ENCODE results near the gene ENTPD6.
A peak's percentile ranks its signal among the peaks of the same experiment; 100 is the strongest.
"Not testable (repeated sequence)": the region's sequence is repeated elsewhere in the genome, so short reads cannot be mapped to it uniquely, and the experiment has no call there.

ENTPD6 gene

DNA sequence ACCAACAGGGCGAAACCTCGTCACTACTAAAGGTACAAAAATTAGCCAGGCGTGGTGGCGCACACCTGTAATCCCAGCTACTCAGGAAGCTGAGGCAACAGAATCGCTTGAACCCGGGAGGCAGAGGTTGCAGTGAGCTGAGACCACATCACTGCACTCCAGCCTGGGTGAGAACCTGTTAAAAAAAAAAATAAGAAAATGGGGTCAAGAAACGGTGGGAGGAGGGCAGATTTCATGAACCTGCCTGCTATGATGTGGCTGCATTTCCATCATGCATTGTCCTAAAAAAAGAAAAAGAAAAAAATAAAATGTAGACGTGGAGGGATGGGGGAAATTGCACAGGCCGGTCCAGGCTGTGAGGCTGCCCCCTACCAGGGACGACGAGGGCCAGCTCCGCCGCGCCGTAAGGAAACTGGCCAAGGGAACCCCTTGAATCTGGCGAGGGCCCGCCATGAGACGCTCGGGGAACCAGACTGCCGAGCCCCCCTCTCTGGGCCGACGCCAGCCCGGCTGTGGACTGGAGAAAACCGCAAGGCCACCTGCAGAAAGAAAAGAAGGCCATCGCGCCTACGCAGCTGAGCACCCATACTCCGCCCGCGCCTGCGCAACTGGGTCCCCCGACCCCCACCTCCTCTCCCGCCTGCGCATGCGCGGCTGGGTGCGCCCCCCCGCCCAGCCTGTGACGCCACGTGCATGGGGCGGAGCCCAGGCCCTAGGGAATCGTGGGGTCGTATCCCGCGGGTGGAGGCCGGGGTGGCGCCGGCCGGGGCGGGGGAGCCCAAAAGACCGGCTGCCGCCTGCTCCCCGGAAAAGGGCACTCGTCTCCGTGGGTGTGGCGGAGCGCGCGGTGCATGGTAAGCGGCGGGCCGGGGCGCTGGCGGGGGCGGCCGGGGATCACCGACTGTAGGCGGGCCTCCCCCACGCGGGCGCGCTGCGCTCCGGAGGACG, at the start of gene ENTPD6:
Gene ENTPD6 (plus strand): TSS at position 699 of the 948 bp plus-strand sequence. CDS start 10,825 bp downstream, outside the sequence.
- DNase-seq (ENCODE audit: low read depth, low spot score): peak; percentile 78

DNA sequence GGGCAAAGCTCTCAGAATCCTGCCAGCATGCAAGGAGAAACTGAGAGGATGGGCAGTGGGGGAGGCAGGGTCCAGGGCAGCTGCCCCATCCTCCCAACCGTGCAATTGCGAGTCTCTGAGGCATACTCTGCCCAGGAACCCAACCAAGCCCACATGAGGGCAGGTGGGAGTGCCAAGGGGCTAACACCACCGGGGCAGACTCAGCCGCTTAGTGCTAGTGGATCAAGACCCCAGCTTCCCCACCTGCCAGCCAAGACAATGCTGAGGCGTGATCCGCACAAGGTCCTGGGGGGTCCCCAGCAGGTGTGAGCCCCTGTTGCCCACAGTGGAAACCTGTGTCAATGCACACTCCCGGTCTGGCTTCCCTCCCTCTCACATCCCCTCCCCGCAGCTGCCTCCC, 48.5 kb upstream of the ENTPD6 start:
- no peak for DNase-seq (ENCODE audit: low read depth, low spot score)

DNA sequence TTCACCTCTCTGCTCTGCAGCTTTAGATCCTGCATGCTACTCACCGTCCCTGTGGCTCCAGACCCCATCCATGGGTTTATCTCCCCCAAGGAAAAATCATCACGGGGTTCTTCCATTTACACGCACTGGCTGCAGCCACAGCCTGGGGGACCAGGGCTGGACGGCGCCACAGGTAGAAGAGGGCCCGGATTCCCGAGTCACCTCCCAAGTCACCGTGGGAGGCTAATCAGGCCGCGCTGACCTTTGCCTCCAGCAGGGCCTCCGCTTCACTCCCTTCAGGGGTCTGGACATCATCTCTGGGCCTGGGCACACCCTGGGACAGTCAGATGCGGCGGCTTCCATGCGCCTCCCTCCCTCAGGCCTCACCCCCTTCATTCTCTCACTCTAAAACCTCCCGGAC, 47.8 kb upstream of the ENTPD6 start:
- peak; percentile 13 for DNase-seq (ENCODE audit: low read depth, low spot score)

DNA sequence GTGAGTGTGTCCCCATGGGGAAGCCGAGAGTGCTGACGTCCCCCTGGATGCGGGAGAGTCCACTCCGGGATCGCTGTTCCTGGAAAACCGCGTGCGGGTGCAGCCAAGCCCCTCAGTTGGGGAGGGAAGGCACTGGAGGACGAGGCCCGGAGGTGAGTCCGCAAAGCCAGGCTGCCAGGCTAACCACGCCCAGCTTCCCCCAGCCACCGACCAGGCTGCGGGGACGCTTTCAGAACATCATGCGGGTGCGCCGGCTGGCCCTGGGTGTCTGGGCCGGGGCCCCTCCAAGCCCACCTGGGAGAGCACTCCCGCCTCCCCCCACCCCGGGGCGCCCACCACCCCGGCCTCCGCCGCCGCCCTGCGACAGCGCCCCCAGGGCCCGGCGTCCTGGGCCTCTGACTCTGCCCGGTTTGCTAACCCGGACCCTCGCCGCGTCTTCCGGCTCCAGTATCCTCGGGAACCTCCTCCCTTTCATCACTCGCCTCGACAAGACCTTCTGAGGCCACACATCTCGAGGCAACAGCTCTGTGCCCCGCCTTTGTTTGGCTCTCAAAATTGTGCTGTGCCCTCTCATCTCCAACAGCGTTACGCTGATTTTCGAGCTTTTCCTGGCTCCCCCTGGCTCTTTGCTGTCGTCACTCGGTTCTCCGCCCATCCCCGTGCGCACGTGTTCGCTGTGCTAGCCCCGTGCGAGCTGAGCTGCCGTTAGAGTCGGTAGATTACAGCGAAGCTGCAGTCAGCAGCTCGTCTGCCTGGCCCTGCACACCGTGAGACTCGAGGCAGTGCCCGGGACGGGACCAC, 47.1 kb upstream of the ENTPD6 start:
- DNase-seq (ENCODE audit: low read depth, low spot score): peak; percentile 61

DNA sequence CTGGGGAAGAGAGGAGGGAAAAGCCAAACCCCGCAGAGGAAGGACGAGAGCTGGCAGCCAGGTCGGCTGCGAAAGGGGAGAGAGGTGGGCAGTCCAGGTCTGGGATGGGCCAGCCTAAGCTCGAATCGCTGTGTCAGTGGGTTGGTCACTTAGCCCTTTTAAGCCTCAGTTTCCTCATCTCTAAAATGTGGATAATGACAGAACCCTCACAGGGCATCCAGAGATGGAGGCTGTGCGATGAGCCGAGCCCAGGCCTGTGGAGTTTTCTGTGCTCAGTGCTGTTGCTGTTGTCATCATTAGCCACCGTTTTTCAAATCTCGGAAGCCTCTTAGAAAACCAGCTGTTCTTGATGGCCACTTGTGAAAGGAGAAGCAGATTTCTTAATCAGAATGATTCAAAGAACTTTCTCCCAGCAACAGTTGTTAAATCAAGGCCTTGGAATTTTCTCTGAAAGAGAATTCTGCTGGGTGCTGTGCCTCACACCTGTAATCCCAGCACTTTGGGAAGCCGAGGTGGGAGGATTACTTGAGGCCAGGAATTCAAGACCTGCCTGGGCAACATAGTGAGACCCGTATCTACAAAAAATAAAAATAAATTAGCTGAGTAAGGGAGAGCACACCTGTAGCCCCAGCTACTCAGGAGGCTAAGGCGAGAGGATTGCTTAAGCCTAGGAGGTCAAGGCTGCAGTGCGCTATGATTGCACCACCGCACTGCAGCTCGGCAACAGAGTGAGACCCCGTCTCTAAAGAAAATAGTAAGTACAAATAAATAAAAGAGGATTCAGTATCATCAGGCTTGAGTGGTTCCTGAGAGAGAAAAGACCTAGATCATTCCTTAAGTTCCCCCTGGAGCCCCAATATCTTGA, 46.3 kb upstream of the ENTPD6 start:
- no peak for DNase-seq (ENCODE audit: low read depth, low spot score)

DNA sequence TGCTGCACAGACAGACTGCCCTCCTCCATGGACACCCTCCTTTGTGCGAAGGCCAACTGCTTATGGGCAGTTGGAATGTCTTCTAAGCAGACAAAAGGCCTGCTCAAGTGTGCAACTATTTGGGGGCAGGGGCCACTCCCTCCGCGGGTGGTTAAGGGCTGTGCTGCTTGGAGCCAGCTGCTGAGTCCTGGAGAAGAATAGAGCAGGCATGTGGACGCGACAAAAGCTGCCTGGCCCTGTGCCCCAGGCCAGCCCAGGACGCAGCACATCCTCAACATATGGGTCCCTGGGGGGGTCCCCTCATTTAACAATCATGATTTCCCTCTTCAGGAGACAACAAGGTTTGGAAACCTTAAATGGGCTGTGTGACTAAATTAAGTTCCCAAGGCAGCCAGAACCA, 45.5 kb upstream of the ENTPD6 start:
- DNase-seq (ENCODE audit: low read depth, low spot score): peak; percentile 32

DNA sequence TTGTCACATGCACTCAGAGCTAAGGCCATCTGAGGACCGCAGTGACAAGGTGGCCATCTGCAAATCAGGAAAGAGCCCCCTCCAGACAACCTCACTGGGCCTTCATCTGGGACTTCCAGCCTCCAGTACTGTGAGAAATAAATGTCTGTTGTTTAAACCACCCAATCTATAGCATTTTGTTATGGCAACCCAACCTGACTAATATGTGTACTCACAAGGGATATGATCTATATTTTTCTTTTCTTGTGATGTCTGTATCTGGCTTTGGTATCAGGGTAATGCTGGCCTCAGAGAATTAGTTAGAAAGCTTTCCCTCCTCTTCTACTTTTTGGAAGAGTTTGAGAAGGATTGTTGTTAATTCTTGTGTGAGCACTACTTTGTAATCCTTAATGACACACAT, 37.5 kb upstream of the ENTPD6 start:
- DNase-seq (ENCODE audit: low read depth, low spot score): no peak

DNA sequence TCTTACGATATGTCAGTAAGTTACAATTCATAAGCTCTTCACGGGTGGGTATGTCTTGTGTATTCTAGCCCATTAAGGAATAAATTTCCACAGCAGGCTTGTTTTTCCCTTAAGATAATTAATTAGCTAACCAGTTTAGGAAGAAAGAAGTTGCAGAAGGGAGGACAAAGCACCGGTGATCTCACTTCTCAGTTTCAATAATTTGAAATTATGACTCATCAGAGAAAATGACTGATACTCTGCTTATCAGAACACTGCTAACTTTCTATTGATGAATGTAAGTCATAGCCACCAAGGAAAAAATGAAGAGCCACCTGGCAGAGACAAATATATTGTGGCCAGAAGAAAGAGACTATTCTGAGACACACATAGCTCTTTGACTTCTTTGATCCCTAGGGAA, 35.0 kb upstream of the ENTPD6 start:
- no peak for DNase-seq (ENCODE audit: low read depth, low spot score)

DNA sequence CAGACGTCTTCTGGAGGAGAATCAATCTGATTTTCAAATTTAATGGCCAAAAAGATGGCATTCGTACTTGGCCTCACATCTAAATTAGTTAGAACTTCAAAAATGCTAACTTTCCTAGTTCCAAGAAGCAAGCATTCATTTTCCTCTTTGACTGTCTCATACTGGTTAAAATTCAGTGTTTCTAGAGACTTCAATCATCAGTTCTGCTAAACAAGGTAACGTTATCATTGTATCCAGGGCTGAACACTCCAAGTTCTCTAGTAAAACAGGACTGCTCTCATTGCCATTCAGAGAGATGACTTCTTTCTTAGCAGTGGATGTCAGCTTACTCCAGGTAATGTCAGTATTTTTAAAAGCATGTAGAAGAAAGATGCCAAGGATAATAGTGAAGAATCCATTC, 34.6 kb upstream of the ENTPD6 start:
- no peak for DNase-seq (ENCODE audit: low read depth, low spot score)

DNA sequence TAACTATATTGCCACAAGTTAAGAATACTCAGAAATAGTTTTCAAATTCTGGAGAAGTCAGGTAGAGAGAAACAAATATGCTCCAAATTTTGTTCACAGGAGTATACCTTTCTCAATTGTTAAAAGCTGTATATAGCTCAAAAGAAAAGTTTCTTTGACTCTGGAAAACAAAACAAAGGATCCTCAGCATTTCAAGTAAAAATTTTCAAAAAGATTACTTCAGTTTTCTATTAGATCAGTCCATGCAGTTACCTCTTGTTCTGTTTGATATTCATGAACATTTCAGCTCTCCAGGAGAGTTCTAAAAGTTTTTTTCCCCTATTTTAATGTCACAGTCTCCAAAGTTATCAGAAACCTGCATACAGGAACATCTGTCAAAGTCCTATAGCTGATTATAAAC, 30.4 kb upstream of the ENTPD6 start:
- no peak for DNase-seq (ENCODE audit: low read depth, low spot score)

DNA sequence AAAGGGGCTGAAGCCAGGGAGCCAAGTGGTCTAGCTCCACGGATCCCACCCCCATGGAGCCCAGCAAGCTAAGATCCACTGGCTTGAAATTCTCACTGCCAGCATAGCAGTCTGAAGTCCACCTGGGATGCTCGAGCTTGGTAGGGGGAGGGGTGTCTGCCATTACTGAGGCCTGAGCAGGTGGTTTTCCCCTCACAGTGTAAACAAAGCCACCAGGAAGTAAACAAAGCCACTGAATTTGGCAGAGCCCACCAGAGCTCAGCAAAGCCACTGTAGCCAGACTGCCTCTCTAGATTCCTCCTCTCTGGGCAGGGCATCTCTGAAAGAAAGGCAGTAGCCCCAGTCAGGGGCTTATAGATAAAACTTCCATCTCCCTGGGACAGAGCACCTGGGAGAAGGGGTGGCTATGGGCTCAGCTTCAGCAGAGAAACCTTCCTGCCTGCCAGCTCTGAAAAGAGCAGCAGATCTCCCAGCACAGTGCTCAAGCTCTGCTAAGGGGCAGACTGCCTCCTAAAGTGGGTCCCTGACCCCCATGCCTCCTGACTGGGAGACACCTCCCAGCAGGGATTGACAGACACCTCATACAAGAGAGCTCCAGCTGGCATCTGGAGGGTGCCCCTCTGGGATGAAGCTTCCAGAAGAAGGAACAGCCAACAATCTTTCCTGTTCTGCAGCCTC, 29.3 kb upstream of the ENTPD6 start:
- not testable (repeated sequence) for DNase-seq (ENCODE audit: low read depth, low spot score)

DNA sequence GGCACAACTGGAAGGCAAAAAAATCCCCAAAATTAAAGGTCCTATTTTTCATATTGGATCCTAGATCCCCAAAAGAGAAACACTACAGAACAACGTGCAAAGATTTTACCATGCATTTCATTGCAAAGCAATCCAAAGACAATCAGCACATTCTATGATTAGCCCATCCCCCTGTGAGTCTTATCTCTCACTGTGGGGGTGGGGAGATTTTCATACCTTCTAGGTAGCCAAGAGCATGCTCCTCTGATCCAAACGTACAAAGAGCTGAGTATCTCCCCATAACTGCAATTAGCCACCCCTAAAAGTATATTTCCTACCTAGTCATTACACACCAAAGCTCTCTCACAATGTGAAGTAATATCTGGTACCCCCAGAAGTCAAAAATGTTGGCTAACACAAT, 22.2 kb upstream of the ENTPD6 start:
- no peak for DNase-seq (ENCODE audit: low read depth, low spot score)

DNA sequence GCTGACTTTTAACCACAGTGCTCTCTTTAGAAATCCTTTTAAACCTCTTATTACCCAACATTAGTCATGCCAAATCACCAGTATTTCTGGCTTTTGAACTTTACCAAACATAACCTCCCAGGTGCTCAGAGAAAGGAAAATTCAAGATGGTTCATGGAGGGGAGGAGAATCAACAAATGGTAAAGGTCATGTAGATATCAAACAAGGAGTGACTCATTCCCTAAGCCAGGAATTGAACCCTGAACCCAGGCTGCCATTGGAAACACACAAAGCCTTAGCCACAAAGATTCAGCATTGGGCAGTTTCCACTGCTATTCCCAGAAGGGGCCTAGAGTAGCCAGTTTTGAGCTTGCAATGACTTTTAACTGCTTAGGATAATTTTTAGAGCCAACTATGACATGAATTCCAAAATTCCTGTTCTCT, 21.6 kb upstream of the ENTPD6 start:
- DNase-seq (ENCODE audit: low read depth, low spot score): no peak

DNA sequence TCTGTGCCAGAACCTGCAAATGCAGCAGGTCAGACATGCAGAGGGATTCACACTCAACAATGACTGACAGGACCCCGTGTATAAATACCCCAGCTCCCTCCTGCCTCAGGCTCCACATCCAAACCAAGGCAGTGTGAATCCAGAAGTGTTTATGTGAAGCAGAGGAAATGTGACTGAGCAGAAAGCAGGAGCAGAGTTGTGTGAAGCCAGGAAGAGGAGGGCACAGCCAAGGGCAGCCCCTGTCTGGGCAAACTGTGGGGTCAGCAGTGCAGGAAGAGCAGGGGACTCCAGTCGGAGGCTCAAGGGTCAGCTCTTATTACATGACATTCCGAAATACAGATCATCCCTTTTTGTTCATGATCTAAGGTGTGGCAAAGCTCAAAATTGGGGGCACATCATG, 19.3 kb upstream of the ENTPD6 start:
- DNase-seq (ENCODE audit: low read depth, low spot score): no peak

DNA sequence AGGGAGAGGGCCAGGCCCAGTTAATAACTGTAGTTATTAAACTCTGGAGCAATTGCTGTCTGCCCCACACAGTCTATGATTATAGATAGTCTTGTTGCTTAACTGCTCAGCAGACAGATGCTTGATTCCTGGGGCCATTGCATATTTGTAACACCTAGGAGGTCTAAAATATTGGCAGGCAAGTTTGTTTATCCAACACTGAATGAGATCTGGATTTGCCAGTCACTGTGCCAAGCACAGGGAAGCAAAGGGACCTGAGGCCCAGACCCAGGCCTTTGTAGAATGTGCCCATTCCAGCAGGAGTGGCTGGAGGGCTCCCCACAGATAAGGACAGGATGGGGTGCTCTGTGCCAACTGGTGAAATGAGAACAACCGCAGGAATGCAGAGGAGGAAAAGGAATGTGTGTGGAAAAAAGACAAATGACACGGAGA, 17.6 kb upstream of the ENTPD6 start:
- no peak for DNase-seq (ENCODE audit: low read depth, low spot score)

DNA sequence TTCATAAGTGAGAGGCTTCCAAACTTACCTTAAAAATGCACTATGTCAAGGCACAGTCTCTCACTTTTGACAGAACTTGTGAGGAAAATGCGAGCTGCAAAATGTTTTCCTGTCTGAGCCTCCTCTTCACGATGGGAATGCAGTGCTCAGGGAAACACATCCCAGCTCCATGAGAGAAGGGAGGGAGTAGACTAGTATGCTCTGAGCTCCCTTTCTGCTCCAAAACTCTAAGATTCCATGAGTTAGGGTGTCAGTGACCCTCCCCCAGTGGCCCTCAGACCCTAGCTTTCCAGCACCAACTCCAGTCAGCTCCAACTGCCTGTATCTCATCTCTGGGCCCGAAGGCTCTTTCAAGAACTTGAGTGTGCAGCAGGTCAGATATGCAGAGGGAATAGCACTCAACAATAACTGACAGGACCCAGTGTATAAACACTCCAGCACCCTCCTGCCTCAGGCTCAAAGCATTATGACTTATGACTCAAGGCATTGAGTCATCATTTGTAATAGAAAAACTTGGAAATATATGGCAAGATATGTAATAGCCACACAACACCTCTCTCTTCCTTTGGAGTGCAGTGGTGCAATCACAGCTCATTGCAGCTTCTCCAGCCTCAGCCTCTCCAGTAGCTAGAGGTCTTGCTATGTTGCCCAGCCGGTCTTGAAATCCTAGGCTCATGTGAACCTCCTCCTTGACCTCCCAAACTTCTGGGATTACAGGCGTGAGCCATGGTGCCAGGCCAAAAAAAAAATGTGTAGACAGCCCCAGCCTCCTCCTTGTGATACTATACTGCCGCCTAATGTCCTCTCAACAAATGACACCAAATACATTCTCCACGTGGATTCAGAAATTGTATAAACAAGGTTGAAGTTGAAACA, 16.7 kb upstream of the ENTPD6 start:
- peak; percentile 31 for DNase-seq (ENCODE audit: low read depth, low spot score)

DNA sequence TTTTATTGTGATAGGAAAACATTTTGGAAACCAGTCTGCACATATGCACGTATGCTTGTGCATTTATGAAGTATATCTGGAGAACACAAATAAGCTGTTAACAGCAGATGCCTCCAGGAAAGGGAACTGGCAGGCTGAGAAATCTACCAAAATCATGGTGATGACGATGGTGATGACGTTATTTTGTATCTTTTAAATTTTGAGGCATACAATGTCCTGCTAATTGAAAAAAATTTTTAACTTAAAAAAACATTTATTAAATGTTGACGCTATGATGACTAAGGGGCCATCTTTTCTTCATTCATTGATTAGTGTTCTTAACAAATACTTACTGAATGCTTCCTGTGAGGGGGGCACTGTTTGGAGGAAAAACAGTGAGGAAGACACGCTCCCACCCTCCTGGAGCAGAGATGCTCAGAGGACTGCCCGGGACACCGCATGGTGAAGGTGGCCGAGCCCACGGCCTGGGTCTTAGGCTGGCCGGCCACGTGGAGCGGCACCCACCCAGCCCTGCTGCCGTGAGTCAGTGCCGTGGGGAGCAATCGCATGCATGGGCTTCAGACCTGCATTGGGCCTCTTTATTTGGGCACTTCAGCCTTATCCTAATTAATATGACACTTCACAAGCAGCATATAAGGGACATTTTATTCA, 15.9 kb upstream of the ENTPD6 start:
- DNase-seq (ENCODE audit: low read depth, low spot score): no peak

DNA sequence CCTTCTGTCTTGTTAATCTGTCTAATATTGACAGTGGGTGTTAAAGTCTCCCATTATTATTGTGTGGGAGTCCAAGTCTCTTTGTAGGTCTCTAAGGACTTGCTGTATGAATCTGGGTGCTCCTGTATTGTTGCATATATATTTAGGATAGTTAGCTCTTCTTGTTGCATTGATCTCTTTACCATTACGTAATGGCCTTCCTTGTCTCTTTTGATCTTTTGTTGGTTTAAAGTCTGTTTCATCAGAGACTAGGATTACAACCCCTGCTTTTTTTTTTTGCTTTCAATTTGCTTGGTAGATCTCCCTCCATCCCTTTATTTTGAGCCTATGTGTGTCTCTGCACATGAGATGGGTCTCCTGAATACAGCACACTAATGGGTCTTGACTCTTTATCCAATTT, 11.1 kb upstream of the ENTPD6 start:
- DNase-seq (ENCODE audit: low read depth, low spot score): not testable (repeated sequence)

DNA sequence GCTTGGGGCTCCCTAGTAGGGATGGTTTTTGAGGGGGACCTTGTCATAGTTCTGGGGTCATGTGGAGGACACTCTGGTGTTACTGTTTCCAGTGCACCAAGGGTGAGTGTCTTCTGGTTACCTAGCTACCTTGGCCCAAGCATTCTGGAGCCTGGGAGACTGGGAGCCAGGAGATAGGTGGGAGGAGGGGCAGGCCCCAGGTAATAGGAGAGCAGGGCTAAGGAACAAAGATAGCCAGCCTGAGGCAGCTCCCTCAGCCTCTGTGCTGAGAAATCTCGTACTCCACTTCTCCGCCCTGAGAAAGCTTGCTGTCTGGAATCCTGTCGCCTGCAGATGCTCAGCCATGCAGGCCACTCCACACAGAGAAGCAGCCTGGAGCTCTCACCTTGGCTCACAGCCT, 8.3 kb upstream of the ENTPD6 start:
- DNase-seq (ENCODE audit: low read depth, low spot score): peak; percentile 12

DNA sequence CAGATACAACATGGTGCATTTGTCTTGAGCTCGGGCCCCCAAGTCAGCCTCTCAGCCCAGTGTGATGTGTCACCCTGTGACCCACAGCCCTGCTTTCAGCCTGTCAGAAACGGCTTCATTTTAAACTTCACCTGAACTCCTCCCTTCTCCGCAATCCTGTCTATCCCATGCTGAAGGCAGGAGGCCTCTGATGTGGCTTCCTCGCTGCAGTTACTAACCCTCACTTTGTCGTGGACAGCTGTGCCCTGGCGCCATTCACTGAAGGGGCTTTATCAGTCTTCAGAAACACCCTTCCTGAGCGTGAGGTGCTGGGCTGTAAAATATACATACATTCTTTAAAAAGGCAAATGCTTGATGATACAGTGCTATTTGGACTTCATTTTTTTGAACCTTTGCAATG, 7.9 kb upstream of the ENTPD6 start:
- no peak for DNase-seq (ENCODE audit: low read depth, low spot score)

All from ELF-1 (cell line).